Gastroesophageal sphincter (tissue), 4 donors: ENCODE data around the gene TMC1. TPM values are rescaled to one million over a fixed set of nuclear protein-coding genes. Genes with fewer than 3 reads are reported as not detected.

Experiments used
- ATAC-seq: fragments of 150-250 bp; one replicate; pipeline ENCODE4 v1.9.1; 2016; ENCODE audit warnings: mild to moderate bottlenecking, moderate library complexity
- H3K27ac ChIP-seq, 4 donors: fragments of 200-600 bp; sonication (generic) in 3 of 4; 1 replicate in 3 of 4; 2 replicates in 1 of 4; pipeline ENCODE4 v1.5.1; 2016 to 2019
- H3K27me3 ChIP-seq: fragments of 200-600 bp; sonication (generic); one replicate; pipeline ENCODE4 v1.5.1; 2019
- H3K36me3 ChIP-seq, 2 donors: fragments of 200-600 bp; sonication (generic); one replicate each; pipeline ENCODE4 v1.5.1; 2019; ENCODE audit warnings: control low read depth in 1 of 2
- H3K4me1 ChIP-seq, 3 donors: fragments of 200-600 bp; sonication (generic); 1 replicate in 2 of 3; 2 replicates in 1 of 3; pipeline ENCODE4 v1.5.1; 2016 to 2019; ENCODE audit warnings: control low read depth in 2 of 3
- H3K4me3 ChIP-seq, 2 donors: fragments of 200-600 bp; sonication (generic); one replicate each; pipeline ENCODE4 v1.5.1; 2019; ENCODE audit warnings: mild to moderate bottlenecking in 1 of 2, moderate library complexity in 1 of 2
- H3K9me3 ChIP-seq, 3 donors: fragments of 200-600 bp; sonication (generic); one replicate each; pipeline ENCODE4 v1.5.1; 2017 to 2019; ENCODE audit warnings: control low read depth in 2 of 3
- EP300 ChIP-seq: sonication (generic); formaldehyde crosslinking; IDR thresholded peaks from one replicate; pipeline ENCODE4 v1.6.1; 2017; ENCODE audit warnings: antibody characterized with exemption, mild to moderate bottlenecking
- POLR2A ChIP-seq, 2 donors: fragments of 450-650 bp; IDR thresholded peaks; one replicate each; pipeline ENCODE4 v1.6.1; 2017; ENCODE audit warnings: antibody characterized with exemption in 2 of 2, mild to moderate bottlenecking in 2 of 2, moderate library complexity in 1 of 2
- POLR2AphosphoS5 ChIP-seq: sonication (generic); formaldehyde crosslinking; IDR thresholded peaks from one replicate; pipeline ENCODE4 v1.6.1; 2017; ENCODE audit warnings: antibody characterized with exemption
- WGBS, 2 donors: methylation state at CpG; one replicate each; pipeline ENCODE4 v1.1.5; 2018; ENCODE audit warnings: low coverage in 1 of 2; 5-methylcytosine and 5-hydroxymethylcytosine counted together
- total RNA-seq, 4 donors: library from RNA; depleted of rRNA; stranded (reverse); fragments of >200 nt; gene quantifications; one replicate each; pipeline ENCODE4 v1.1.0, GENCODE V29; 2016
- TF ChIP-seq, protein P1 (sequence below), 4 experiments: fragments of 200-600 bp in 2 of 4; fragments of 450-650 bp in 2 of 4; sonication (generic) in 1 of 4; IDR thresholded peaks; one replicate each; pipeline ENCODE4 v1.5.1; 2017 to 2019; ENCODE audit warnings: antibody characterized with exemption in 4 of 4, mild to moderate bottlenecking in 2 of 4, moderate library complexity in 2 of 4

The TMC1 gene
- total RNA-seq, 4 donors from 2014 or later = not detected

DNA sequence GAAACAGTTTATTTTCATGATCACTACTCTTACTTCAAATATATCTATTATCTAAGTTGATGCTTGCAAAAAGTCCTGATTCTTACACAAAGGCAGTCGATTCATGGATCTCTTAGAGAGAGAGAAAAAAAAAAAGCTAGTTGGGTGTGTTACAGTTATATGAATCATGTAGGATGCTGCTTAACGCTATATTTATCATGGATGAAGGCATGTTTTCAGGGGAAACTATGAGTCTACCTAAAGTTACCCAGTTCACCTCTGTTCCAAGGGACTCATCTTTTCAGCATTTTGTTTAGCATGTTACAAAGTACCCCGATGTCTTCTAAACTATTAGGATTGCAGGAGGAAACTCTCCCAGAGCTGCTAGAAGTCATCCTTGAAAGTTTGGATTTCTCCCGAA is 13.5 kb downstream of the TMC1 start:
- peaks cover 0 to 13% (median 0%) of the 10 kb centered on the region in 3 donors for H3K9me3 ChIP-seq
- no peak overlapping the region for H3K4me3 ChIP-seq
- no peak for ATAC-seq
- no peaks in the 10 kb centered on the region for H3K27me3 ChIP-seq
- 48 to 70% methylated on average over 2 to 4 of the region's 4 CpGs for WGBS, 2 donors
- no peaks in the 10 kb centered on the region for H3K36me3 ChIP-seq
- no peaks in the 10 kb centered on the region for H3K4me1 ChIP-seq
- H3K27ac ChIP-seq = no peak overlapping the region
- TF ChIP-seq EP300 (no peak), POLR2A (IDR thresholded peaks at IDR 0.05) (no peak), POLR2AphosphoS5 (no peak)
- TF ChIP-seq, protein P1, sequence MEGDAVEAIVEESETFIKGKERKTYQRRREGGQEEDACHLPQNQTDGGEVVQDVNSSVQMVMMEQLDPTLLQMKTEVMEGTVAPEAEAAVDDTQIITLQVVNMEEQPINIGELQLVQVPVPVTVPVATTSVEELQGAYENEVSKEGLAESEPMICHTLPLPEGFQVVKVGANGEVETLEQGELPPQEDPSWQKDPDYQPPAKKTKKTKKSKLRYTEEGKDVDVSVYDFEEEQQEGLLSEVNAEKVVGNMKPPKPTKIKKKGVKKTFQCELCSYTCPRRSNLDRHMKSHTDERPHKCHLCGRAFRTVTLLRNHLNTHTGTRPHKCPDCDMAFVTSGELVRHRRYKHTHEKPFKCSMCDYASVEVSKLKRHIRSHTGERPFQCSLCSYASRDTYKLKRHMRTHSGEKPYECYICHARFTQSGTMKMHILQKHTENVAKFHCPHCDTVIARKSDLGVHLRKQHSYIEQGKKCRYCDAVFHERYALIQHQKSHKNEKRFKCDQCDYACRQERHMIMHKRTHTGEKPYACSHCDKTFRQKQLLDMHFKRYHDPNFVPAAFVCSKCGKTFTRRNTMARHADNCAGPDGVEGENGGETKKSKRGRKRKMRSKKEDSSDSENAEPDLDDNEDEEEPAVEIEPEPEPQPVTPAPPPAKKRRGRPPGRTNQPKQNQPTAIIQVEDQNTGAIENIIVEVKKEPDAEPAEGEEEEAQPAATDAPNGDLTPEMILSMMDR (IDR thresholded peaks at IDR 0.05) = no peak

DNA sequence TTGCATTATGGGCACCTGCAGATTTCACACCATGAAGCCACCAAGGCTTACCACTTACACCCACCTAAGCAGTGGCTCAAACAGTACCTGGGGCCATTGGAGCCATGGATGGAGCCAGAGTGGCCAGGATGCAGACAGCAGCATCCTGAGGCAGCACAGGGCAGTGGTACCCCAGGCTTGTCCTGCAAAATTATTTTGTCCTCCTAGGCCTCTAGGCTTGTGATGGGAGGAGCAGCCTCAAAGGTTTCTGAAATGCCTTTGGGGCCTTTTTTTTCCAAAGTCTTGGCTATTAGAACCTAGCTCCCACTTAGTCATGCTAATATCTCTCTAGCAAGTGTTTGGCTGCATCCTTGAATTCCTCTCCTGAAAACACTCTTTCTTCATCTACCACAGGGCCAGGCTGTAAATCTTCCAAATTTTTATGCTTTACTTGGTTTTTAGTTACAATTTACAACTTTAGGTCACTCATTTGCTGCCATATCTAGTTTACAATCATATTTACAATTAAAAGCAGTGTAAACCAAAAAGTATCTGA is 15.7 kb downstream of the TMC1 start:
- no peak for ATAC-seq
- no peaks in the 10 kb centered on the region for H3K4me1 ChIP-seq
- H3K9me3 ChIP-seq = no peaks in the 10 kb centered on the region
- H3K4me3 ChIP-seq = no peak overlapping the region
- H3K36me3 ChIP-seq = no peaks in the 10 kb centered on the region
- TF ChIP-seq POLR2AphosphoS5 (no peak), EP300 (no peak), POLR2A (IDR thresholded peaks at IDR 0.05) (no peak)
- TF ChIP-seq, protein P1 (IDR thresholded peaks at IDR 0.05) = no peak
- H3K27ac ChIP-seq = no peak overlapping the region
- H3K27me3 ChIP-seq = no peaks in the 10 kb centered on the region

DNA sequence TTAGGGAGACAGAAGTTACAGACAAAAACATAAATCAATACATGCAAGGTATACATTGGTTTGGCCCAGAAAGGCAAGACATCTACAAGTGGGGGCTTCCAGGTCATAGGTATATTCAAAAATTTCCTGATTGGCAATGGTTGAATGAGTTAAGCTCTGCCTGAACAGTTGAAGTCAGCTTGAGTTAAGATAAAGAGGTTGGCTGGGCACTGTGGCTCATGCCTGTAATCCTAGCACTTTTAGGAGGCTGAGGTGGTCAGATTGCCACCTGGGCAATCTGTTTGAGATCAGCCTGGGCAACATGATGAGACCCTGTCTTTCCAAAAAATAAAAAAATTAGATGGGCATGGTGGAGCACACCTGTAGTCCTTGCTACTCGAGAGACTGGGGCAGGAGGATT is 16.3 kb downstream of the TMC1 start:
- Histone ChIP-seq H3K9me3 (no peaks in the 10 kb centered on the region), H3K27ac (no peak overlapping the region), H3K4me3 (no peak overlapping the region), H3K36me3 (no peaks in the 10 kb centered on the region), H3K4me1 (no peaks in the 10 kb centered on the region), H3K27me3 (no peaks in the 10 kb centered on the region)
- no peak for ATAC-seq
- TF ChIP-seq, protein P1 (IDR thresholded peaks at IDR 0.05) = no peak
- TF ChIP-seq POLR2A (IDR thresholded peaks at IDR 0.05) = no peak
- TF ChIP-seq POLR2AphosphoS5 = no peak
- TF ChIP-seq EP300 = no peak
- 100% methylated on average over 1 of the region's 1 CpG; no CpG with 5 or more reads in 1 of the 2 donors for WGBS, 2 donors

- WGBS, 2 donors = 90 to 92% methylated on average over 3 to 4 of the region's 4 CpGs
- TF ChIP-seq EP300 (no peak), POLR2A (IDR thresholded peaks at IDR 0.05) (no peak), POLR2AphosphoS5 (no peak)
- TF ChIP-seq, protein P1 (IDR thresholded peaks at IDR 0.05) = no peak
- Histone ChIP-seq H3K4me1 (no peaks in the 10 kb centered on the region), H3K4me3 (no peak overlapping the region), H3K27me3 (no peaks in the 10 kb centered on the region), H3K9me3 (no peaks in the 10 kb centered on the region), H3K36me3 (no peaks in the 10 kb centered on the region), H3K27ac (no peak overlapping the region)
- no peak for ATAC-seq
These were observed 17.7 kb downstream of the TMC1 start for GRCh38 chr9:72538921-72539702.

DNA sequence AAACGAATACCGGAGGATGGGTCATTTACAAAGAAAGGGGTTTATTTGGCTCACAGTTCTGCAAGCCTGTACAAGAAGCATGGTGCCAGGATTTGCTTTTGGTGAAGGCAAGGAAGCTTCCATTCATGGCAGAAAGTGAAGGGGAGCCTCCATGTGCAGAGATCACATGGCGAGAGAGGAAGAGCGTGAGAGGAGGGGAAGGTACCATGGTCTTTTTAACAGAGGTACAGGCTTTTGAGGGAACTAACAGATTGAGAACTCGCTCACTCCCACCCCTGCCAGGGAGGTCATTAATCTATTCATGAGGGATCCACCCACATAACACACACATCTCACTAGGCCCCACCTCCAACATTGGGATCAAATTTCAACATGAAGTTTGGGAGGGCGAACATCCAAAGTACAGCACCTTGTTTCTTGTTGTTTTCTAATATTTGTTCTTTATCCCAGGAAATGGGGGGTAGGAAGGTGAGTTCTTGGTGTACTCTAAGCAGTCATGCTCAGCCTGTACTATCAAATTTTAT is 18.5 kb downstream of the TMC1 start:
- no peaks in the 10 kb centered on the region for H3K4me1 ChIP-seq
- H3K9me3 ChIP-seq = no peaks in the 10 kb centered on the region
- no peak overlapping the region for H3K4me3 ChIP-seq
- WGBS, 2 donors = 88 to 93% methylated on average over 4 to 5 of the region's 6 CpGs
- TF ChIP-seq, protein P1 (IDR thresholded peaks at IDR 0.05) = no peak
- TF ChIP-seq EP300 = no peak
- TF ChIP-seq POLR2A (IDR thresholded peaks at IDR 0.05) = no peak
- TF ChIP-seq POLR2AphosphoS5 = no peak
- H3K27me3 ChIP-seq = no peaks in the 10 kb centered on the region
- ATAC-seq = no peak
- H3K36me3 ChIP-seq = no peaks in the 10 kb centered on the region
- no peak overlapping the region for H3K27ac ChIP-seq
